ENCODE results near the gene KCNMB3. TPM values are rescaled to one million over a fixed set of nuclear protein-coding genes. Genes with fewer than 3 reads are reported as not detected.

Gene KCNMB3
- total and polyA plus RNA-seq, 2 of the 13 experiments (the other 11 are each of a cell fraction or from before 2014, with no cell fraction given) = 4.3 to 7.1 TPM

DNA sequence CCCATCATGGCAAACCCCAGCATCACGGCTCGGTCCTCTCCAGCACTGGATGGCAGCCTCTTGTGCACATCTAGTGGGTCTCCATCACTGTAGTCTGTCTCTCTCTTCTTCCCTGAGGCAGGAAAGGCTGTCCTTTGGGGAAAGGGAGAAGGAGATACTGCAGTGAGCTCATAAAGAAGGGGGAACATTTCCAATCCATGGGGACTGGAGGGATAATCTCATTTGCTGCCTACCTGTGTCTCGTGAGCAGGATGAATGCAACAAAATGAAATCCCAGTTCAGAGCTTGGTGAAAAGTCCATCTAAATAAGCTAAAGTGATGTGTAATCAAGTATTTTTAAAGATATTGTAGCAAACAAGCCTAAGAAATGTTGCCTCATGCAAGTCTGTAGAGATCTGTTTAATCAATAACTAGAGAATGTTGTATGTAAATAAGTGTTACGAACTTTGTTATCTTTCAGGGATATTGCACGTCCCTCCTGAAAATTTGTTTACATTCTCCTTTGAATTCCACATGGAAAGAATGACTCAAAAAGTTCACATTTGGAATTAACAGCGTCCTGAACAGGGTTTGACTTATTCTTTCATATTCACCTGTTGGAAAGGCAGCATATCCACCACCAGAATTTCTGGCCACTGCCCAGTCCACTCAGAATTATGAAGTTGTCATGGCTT, at the start of gene KCNMB3 (continued):
- no peak for TF ChIP-seq TBL1XR1 (IDR thresholded peaks at IDR 0.05; ENCODE audit: borderline replicate concordance, low read length, partially characterized antibody)
- TF ChIP-seq, protein P1, sequence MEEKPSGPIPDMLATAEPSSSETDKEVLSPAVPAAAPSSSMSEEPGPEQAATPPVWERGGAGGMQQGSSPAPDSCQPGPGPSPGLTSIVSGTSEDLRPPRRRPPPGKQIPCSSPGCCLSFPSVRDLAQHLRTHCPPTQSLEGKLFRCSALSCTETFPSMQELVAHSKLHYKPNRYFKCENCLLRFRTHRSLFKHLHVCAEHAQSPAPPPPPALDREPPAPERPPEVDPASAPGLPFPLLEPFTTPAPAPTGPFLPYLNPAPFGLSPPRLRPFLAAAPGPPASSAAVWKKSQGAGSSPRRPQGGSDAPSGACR (CRISPR knock-in tag; IDR thresholded peaks at IDR 0.05) = no peak
- TF ChIP-seq, protein P2, sequence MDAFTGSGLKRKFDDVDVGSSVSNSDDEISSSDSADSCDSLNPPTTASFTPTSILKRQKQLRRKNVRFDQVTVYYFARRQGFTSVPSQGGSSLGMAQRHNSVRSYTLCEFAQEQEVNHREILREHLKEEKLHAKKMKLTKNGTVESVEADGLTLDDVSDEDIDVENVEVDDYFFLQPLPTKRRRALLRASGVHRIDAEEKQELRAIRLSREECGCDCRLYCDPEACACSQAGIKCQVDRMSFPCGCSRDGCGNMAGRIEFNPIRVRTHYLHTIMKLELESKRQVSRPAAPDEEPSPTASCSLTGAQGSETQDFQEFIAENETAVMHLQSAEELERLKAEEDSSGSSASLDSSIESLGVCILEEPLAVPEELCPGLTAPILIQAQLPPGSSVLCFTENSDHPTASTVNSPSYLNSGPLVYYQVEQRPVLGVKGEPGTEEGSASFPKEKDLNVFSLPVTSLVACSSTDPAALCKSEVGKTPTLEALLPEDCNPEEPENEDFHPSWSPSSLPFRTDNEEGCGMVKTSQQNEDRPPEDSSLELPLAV (CRISPR knock-in tag; conservative IDR thresholded peaks at IDR 0.05; ENCODE audit: low read depth) = no peak
- TF ChIP-seq ZNF292 (CRISPR knock-in tag; IDR thresholded peaks at IDR 0.05; ENCODE audit: borderline replicate concordance, low read depth) = peak; percentile 30; the same call in 1 of the 2 replicates
- TF ChIP-seq LCORL (IDR thresholded peaks at IDR 0.05) = no peak; the same call in 1 of the 2 replicates
- peak; percentile 66; the same call in 1 of the 2 replicates for TF ChIP-seq LCORL (CRISPR knock-in tag; IDR thresholded peaks at IDR 0.05)
- 0 out of 2 replicates have a peak, but pooled peaks have one; percentile 40 for TF ChIP-seq JUND (CRISPR knock-in tag; IDR thresholded peaks at IDR 0.05)
- TF ChIP-seq HMGA1 (CRISPR knock-in tag; conservative IDR thresholded peaks at IDR 0.05) = no peak
- peak; percentile 88 for TF ChIP-seq HOMEZ (CRISPR knock-in tag; IDR thresholded peaks at IDR 0.05; ENCODE audit: low read depth)
- peak; percentile 71; the same call in 1 of the 2 replicates for TF ChIP-seq MBD4 (IDR thresholded peaks at IDR 0.05; ENCODE audit: borderline replicate concordance, low read length)
- TF ChIP-seq ZBTB3 (CRISPR knock-in tag; IDR thresholded peaks at IDR 0.05; ENCODE audit: borderline replicate concordance, low read depth) = no peak
- TF ChIP-seq ZNF17 (CRISPR knock-in tag; IDR thresholded peaks at IDR 0.05) = no peak
- TF ChIP-seq, protein P3, sequence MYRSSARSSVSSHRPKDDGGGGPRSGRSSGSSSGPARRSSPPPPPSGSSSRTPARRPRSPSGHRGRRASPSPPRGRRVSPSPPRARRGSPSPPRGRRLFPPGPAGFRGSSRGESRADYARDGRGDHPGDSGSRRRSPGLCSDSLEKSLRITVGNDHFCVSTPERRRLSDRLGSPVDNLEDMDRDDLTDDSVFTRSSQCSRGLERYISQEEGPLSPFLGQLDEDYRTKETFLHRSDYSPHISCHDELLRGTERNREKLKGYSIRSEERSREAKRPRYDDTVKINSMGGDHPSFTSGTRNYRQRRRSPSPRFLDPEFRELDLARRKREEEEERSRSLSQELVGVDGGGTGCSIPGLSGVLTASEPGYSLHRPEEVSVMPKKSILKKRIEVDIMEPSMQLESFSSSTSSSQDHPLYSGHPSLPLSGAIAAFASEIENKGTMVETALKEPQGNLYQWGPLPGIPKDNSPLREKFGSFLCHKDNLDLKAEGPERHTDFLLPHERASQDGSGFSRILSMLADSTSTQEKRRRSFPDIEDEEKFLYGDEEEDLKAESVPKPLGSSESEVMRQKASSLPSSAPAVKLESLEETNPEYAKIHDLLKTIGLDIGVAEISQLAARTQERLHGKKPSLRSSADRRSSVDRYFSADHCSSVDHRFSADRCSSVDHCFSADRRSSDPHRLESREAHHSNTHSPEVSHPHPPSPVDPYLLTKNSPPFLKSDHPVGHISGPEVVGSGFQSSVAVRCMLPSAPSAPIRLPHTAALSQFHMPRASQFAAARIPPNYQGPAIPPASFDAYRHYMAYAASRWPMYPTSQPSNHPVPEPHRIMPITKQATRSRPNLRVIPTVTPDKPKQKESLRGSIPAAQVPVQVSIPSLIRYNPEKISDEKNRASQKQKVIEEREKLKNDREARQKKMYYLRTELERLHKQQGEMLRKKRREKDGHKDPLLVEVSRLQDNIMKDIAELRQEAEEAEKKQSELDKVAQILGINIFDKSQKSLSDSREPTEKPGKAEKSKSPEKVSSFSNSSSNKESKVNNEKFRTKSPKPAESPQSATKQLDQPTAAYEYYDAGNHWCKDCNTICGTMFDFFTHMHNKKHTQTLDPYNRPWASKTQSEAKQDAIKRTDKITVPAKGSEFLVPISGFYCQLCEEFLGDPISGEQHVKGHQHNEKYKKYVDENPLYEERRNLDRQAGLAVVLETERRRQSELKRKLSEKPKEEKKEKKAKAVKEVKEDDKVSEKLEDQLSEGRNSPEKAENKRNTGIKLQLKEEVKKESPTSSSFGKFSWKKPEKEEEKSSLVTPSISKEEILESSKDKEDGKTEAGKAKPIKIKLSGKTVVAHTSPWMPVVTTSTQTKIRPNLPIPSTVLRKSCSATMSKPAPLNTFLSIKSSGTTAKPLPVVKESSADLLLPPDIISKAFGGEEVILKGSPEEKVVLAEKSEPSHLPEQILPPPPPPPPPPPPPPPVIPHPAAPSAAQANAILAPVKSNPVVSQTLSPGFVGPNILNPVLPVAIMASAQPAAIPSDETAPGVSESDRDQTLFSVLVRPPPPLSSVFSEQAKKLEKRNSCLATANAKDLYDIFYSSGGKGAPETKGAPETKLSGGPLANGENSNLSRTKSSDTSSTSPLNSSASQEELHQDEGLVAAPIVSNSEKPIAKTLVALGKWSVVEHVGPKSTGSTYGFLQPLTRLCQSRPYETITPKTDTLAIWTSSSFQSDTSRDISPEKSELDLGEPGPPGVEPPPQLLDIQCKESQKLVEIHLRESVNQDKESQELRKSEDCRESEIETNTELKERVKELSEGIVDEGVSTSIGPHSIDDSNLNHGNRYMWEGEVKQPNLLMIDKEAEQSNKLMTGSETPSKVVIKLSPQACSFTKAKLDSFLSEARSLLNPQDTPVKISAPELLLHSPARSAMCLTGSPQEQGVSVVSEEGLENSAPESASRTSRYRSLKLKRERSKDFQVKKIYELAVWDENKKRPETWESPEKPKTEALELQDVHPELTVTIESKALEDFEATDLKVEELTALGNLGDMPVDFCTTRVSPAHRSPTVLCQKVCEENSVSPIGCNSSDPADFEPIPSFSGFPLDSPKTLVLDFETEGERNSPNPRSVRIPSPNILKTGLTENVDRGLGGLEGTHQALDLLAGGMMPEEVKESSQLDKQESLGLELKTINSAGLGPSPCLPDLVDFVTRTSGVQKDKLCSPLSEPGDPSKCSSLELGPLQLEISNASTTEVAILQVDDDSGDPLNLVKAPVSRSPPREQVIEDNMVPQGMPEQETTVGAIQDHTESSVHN (CRISPR knock-in tag; IDR thresholded peaks at IDR 0.05) = no peak
- peak; percentile 91 for TF ChIP-seq GATAD2A (CRISPR knock-in tag; IDR thresholded peaks at IDR 0.05)
- no peak for TF ChIP-seq ZFX (CRISPR knock-in tag; IDR thresholded peaks at IDR 0.05; ENCODE audit: low read depth)
- no peak for TF ChIP-seq ZNF773 (CRISPR knock-in tag; IDR thresholded peaks at IDR 0.05; ENCODE audit: borderline replicate concordance)
- TF ChIP-seq ZFYVE20 (CRISPR knock-in tag; IDR thresholded peaks at IDR 0.05; ENCODE audit: borderline replicate concordance, low read depth) = no peak
- TF ChIP-seq SATB2 (CRISPR knock-in tag; IDR thresholded peaks at IDR 0.05) = no peak

All from HepG2 (cell line).